MV-4-11 (cell line): ENCODE measurements around the gene DNAJB1.
A peak's percentile ranks its signal among the peaks of the same experiment; 100 is the strongest.

Experiments used
- DNase-seq: peaks from one replicate; lab custom pipeline; 2025; lab: John Stamatoyannopoulos, UW

Gene DNAJB1

DNA sequence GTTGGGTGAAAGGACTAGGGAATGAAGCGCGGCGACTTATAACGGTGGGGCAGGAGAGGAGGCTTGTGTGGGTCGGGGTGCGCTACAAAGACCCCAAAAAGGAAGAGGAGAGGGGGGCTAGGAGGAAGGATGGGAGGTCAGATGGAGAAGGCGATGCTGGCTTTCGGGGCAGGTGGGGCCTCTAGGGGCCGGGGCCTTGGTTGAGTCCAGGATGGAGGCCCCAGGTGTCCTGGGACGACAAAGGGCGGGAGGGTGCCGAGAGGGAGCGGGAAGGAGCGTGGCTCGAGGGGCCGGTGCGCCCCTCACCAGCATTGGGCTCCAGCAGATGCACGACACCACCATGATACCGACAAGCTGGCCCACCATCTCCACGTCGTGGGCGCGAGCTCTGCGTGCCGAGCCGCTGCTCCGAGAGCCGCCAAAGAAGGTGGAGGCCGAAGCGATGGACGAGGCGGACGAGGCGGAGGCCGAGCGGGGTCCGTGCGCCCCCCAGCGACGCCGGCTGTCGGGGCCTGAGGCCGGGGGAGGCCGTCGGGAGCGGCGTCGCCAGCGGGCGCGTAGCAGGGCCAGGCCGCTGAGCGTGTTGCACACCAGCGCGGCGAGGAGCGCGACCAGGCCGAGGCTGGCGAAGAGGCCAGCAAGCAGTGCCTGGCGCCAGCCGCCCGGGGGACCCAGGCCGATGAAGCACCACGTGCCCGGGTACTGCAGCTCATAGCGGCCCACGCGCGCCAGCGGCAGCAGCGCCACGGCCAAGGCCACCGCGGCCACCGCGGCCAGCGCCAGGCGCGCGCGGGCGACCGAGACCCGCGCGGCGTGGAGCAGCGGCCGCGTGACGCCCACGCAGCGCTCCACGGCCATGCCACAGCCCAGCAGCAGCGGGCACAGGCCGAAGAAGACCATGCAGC lies 44.9 kb downstream of the DNAJB1 start:
- DNase-seq = no peak

- peak; percentile 44 for DNase-seq
Observed at GRCh38 chr19:14472202-14472938, 45.8 kb downstream of the DNAJB1 start.

GRCh38 chr19:14471436-14472187 lies 46.6 kb downstream of the DNAJB1 start:
- no peak for DNase-seq

DNA sequence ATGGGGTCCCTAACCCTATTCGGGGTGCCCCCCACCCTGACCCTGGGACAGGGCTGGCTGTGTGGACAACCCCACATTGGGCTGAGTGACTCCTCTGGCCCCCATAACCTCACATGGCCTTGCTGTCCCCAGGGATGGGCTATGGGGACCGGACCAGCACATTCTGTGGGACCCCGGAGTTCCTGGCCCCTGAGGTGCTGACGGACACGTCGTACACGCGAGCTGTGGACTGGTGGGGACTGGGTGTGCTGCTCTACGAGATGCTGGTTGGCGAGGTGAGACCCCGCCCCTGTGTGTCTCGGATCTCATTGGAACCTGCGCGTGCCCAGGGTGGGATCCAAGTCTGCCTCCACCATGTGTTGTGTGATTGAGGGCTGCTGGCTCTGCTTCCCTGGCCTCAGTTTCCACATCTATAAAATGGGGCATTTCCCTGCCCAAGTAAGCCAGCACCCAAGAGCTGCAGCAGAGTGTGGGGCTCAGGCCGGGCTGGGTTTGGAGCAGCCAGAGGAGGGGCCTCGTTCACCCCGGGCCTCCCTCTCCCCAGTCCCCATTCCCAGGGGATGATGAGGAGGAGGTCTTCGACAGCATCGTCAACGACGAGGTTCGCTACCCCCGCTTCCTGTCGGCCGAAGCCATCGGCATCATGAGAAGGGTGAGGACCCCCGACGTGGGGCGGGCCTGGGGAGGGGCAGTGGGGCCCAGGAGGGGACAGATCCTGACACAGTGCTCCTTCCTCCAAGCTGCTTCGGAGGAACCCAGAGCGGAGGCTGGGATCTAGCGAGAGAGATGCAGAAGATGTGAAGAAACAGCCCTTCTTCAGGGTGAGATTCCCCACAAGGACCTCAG lies 47.9 kb downstream of the DNAJB1 start:
- DNase-seq = no peak

DNA sequence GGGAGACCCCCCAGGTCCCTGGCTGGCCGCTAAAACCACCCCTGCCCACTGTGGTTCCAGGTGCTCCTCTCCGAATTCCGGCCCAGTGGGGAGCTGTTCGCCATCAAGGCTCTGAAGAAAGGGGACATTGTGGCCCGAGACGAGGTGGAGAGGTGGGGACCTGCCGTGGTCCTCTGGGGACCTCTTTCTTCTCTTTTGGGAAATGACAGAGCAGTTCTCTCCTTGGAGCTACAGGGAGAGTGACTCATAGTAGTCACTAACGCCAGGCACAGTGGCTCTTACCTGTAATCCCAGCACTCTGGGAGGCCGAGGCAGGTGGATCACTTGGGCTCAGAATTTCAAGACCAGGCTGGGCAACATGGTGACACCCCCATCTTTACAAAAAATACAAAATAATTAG lies 50.4 kb downstream of the DNAJB1 start:
- DNase-seq = no peak

DNA sequence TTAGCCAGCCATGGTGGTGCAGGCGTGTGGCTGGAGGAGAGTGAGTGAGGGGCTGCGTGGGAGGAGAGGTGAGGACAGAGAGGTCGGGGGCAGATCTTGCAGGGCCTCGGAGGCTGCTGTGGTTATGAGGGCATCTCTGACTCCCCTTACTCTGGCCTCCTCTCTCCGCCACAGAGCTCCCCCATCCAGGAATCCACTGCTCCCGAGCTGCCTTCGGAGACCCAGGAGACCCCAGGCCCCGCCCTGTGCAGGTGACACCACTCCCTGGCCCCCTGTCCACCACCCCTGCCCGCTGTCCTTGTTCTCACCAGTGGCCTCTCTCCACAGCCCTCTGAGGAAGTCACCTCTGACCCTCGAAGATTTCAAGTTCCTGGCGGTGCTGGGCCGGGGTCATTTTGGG lies 50.8 kb downstream of the DNAJB1 start:
- DNase-seq = no peak
